Epithelial cell of esophagus (primary cell): ENCODE data around the gene NAB1.

Experiments
- DNase-seq: peaks from one replicate; pipeline ENCODE4 v3.0.0; 2010; ENCODE audit warnings: low read depth
- H3K4me3 ChIP-seq: 2 replicates; pipeline ENCODE4 v1.5.1; 2011; ENCODE audit warnings: mild to moderate bottlenecking, low read length, control low read depth
- TF ChIP-seq, protein P1 (sequence below): IDR thresholded peaks from 2 replicates; pipeline ENCODE4 v1.5.1; 2011; ENCODE audit warnings: low read depth, mild to moderate bottlenecking, low read length, control low read depth, inconsistent platforms; ENCODE audit not compliant: insufficient read depth; ENCODE audit errors: missing control alignments

NAB1 gene

DNA sequence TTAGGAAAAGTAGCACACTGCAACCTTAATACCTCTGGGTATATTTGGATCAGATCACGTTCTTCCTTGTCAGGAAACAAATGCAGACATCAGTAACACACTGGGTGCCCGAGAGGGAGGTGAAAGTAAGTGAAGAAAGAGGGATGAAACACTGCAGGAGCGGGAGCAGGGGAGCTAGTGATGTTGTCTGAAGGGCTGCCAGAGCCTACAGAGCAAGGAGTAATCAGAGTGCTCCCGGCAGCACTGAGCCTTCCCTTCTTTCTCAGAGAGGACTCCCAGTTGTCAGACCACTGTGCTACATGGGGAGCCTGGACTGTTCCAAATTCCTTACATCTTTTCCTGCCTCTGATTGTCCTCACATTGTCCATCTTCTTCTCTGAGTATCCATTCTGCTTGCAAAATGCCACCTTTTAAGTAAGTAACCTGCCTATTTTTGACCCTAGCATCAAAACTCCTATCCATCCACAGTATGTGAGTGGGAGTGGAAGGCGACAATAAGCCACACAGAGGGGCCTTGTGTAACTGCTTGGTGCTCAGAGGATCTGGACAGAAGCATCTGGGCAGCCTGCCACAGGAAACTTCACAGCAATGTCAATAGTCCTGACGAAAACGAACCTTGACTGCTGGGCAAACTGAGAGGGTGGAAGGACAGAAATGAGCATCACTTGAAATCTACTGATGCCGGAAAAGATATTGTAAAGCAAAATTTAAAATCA lies 10.8 kb upstream of the NAB1 start:
- no peak for DNase-seq
- TF ChIP-seq, protein P1, sequence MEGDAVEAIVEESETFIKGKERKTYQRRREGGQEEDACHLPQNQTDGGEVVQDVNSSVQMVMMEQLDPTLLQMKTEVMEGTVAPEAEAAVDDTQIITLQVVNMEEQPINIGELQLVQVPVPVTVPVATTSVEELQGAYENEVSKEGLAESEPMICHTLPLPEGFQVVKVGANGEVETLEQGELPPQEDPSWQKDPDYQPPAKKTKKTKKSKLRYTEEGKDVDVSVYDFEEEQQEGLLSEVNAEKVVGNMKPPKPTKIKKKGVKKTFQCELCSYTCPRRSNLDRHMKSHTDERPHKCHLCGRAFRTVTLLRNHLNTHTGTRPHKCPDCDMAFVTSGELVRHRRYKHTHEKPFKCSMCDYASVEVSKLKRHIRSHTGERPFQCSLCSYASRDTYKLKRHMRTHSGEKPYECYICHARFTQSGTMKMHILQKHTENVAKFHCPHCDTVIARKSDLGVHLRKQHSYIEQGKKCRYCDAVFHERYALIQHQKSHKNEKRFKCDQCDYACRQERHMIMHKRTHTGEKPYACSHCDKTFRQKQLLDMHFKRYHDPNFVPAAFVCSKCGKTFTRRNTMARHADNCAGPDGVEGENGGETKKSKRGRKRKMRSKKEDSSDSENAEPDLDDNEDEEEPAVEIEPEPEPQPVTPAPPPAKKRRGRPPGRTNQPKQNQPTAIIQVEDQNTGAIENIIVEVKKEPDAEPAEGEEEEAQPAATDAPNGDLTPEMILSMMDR: no peak
- no peak overlapping the region for H3K4me3 ChIP-seq

DNA sequence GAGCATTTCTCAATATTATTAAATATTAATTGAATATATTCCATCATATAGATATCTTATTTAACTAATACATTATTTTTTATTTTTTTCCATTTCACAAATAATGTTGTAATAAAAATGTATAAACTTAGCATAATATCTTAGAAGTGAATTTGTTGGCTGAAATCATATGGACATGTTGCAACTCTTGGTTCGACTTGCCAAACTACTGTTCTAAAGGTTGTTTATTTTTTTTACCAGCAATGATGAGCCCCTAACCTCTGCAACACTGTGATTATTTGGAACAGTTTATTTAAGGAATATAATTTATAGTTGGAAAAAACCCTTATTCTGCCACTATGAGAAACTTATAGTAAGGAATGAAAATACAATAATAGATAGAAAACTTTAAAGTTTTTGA lies 8.8 kb upstream of the NAB1 start:
- DNase-seq: no peak
- TF ChIP-seq, protein P1: no peak
- H3K4me3 ChIP-seq: no peak overlapping the region

DNA sequence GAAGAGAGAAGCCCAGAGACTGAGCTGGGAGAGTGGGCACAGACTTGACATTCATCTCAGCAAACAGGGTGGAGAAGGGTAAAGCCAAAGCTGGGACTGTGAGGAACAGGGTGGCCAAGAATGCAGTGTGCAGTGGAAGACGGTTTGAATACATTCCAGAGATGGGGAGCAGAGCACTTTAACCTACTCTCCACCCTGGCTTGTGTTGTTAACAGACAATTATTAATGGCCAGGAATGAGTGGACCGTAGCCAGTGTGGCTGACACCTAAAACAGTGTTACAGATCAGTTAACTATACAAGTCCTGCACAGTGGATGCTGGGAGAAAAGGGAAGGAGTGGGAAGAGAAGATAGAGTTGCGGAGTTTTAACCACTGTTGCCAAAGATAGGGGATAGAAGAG lies 7.4 kb upstream of the NAB1 start:
- H3K4me3 ChIP-seq: no peak overlapping the region
- no peak for DNase-seq
- TF ChIP-seq, protein P1: no peak

- no peak for DNase-seq
- H3K4me3 ChIP-seq: peak overlapping the region; percentile 27
- TF ChIP-seq, protein P1: no peak
Observed at GRCh38 chr2:190646780-190647522, 1.9 kb upstream of the NAB1 start.

GRCh38 chr2:190648289-190649034 lies 421 bp upstream of the NAB1 start:
- peak overlapping the region; percentile 51 for H3K4me3 ChIP-seq
- TF ChIP-seq, protein P1: no peak

GRCh38 chr2:190649798-190650390 lies 1.0 kb downstream of the NAB1 start:
- H3K4me3 ChIP-seq: peak overlapping the region; percentile 91
- DNase-seq: peak; percentile 35
- TF ChIP-seq, protein P1: no peak

More at GRCh38 chr2:190648289-190649034, 421 bp upstream of the NAB1 start:
- DNase-seq: peak; percentile 89
